ENCODE data around the gene ADAMTS17.

DNA sequence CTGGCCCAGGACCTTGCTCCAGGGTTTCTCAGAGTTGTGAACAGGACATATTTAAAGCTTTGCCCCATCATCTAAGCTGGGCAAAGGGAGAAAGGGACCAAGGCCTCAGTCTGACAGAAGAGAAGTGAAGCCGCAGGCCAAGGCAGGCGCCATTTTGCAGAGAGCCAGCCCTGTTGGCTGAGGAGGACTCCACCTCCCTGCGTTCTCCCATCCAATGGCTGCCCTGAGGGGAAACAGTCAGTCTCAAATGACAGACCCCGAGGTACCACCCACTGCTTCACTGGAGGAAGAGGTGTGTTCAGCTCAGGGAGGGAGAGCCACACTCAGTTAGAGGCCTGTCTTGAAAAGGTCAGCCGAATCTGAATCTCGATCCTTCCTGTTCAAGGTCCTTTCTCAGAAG, 86.1 kb downstream of the ADAMTS17 start:
- TF ChIP-seq, protein P1, sequence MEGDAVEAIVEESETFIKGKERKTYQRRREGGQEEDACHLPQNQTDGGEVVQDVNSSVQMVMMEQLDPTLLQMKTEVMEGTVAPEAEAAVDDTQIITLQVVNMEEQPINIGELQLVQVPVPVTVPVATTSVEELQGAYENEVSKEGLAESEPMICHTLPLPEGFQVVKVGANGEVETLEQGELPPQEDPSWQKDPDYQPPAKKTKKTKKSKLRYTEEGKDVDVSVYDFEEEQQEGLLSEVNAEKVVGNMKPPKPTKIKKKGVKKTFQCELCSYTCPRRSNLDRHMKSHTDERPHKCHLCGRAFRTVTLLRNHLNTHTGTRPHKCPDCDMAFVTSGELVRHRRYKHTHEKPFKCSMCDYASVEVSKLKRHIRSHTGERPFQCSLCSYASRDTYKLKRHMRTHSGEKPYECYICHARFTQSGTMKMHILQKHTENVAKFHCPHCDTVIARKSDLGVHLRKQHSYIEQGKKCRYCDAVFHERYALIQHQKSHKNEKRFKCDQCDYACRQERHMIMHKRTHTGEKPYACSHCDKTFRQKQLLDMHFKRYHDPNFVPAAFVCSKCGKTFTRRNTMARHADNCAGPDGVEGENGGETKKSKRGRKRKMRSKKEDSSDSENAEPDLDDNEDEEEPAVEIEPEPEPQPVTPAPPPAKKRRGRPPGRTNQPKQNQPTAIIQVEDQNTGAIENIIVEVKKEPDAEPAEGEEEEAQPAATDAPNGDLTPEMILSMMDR (IDR thresholded peaks at IDR 0.05), result no peak
- TF ChIP-seq POLR2A (IDR thresholded peaks at IDR 0.05) (no peak), EP300 (IDR thresholded peaks at IDR 0.05; ENCODE audit: low read depth) (no peak), POLR2AphosphoS5 (IDR thresholded peaks at IDR 0.05) (no peak)
